Measurements from ENCODE around the gene DYRK4.

DNA sequence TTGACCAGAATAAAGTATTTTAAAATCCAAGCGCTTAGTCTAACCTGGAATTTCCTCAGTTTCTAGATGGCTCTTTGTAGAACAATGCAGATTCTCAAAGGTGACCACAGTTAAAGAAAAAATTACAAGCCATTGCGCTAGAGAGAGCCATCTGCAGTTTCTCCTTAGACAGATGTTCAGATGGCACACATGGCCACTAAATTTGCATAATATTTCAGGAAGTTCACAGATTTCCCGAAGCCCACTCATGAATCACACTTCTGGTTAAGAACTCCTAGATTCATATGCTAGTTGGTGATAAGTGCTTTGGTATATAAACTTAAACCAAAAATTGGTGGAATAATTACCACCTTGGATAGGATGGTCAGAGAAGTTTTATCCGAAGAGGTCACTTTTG is 86.1 kb downstream of the DYRK4 start:
- no peak for TF ChIP-seq POLR2AphosphoS5 (IDR thresholded peaks at IDR 0.05; ENCODE audit: low read depth, low read length)
- TF ChIP-seq RAD21 (IDR thresholded peaks at IDR 0.05; ENCODE audit: low read depth), result no peak
- TF ChIP-seq ZNF274 (IDR thresholded peaks at IDR 0.05; ENCODE audit: low read depth, low read length), result no peak
- TF ChIP-seq, protein P1, sequence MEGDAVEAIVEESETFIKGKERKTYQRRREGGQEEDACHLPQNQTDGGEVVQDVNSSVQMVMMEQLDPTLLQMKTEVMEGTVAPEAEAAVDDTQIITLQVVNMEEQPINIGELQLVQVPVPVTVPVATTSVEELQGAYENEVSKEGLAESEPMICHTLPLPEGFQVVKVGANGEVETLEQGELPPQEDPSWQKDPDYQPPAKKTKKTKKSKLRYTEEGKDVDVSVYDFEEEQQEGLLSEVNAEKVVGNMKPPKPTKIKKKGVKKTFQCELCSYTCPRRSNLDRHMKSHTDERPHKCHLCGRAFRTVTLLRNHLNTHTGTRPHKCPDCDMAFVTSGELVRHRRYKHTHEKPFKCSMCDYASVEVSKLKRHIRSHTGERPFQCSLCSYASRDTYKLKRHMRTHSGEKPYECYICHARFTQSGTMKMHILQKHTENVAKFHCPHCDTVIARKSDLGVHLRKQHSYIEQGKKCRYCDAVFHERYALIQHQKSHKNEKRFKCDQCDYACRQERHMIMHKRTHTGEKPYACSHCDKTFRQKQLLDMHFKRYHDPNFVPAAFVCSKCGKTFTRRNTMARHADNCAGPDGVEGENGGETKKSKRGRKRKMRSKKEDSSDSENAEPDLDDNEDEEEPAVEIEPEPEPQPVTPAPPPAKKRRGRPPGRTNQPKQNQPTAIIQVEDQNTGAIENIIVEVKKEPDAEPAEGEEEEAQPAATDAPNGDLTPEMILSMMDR (IDR thresholded peaks at IDR 0.05 in 2 of 3, conservative IDR thresholded peaks at IDR 0.05 in 1 of 3; ENCODE audit: borderline replicate concordance in 1 of 3, insufficient read depth in 1 of 3, low read depth in 2 of 3, low read length in 2 of 3), result no peak
- no peak for TF ChIP-seq SIN3A (IDR thresholded peaks at IDR 0.05; ENCODE audit: low read depth)
- TF ChIP-seq ELF1 (IDR thresholded peaks at IDR 0.05; ENCODE audit: borderline replicate concordance, low read depth), result no peak
- TF ChIP-seq CBX3 (IDR thresholded peaks at IDR 0.05; ENCODE audit: low read depth), result no peak
- no peak for TF ChIP-seq EZH2 (IDR thresholded peaks at IDR 0.05)
- TF ChIP-seq, protein P2, sequence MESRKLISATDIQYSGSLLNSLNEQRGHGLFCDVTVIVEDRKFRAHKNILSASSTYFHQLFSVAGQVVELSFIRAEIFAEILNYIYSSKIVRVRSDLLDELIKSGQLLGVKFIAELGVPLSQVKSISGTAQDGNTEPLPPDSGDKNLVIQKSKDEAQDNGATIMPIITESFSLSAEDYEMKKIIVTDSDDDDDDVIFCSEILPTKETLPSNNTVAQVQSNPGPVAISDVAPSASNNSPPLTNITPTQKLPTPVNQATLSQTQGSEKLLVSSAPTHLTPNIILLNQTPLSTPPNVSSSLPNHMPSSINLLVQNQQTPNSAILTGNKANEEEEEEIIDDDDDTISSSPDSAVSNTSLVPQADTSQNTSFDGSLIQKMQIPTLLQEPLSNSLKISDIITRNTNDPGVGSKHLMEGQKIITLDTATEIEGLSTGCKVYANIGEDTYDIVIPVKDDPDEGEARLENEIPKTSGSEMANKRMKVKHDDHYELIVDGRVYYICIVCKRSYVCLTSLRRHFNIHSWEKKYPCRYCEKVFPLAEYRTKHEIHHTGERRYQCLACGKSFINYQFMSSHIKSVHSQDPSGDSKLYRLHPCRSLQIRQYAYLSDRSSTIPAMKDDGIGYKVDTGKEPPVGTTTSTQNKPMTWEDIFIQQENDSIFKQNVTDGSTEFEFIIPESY (IDR thresholded peaks at IDR 0.05; ENCODE audit: extremely low read depth, insufficient replicate concordance, low read length), result no peak
- no peak for TF ChIP-seq CEBPB (IDR thresholded peaks at IDR 0.05; ENCODE audit: low read depth)
- no peak for TF ChIP-seq POLR2A (IDR thresholded peaks at IDR 0.05; ENCODE audit: borderline replicate concordance, extremely low read depth, insufficient read depth, insufficient read length)
- TF ChIP-seq EZH2phosphoT487 (IDR thresholded peaks at IDR 0.05; ENCODE audit: borderline replicate concordance), result no peak

All from HCT116 (cell line).